ENCODE measurements around the gene TIAM1. TPM values are rescaled to one million over a fixed set of nuclear protein-coding genes. Genes with fewer than 3 reads are reported as not detected.

TIAM1 gene
- total RNA-seq, 1 donor from 2014 or later, result 17.8 TPM

GRCh38 chr21:31279214-31279613, 64.8 kb downstream of the TIAM1 start:
- Mint-ChIP-seq H3K36me3 (ENCODE audit: low read depth, unreplicated experiment) (peaks cover 3% of the 10 kb centered on the region), H3K27ac (ENCODE audit: unreplicated experiment) (no peak overlapping the region), H3K4me3 (ENCODE audit: unreplicated experiment) (no peak overlapping the region), H3K27me3 (ENCODE audit: low read depth, unreplicated experiment) (no peaks in the 10 kb centered on the region), H3K9me3 (ENCODE audit: unreplicated experiment) (no peaks in the 10 kb centered on the region), H3K4me1 (ENCODE audit: low read depth, unreplicated experiment) (peaks cover 30% of the 10 kb centered on the region)
- Histone ChIP-seq H3K9me3 (ENCODE audit: insufficient read depth, low read depth, low read length) (no peaks in the 10 kb centered on the region), H3K27me3 (ENCODE audit: insufficient read depth, low read length) (no peaks in the 10 kb centered on the region), H3K79me2 (ENCODE audit: insufficient read depth, low read length) (no peaks in the 10 kb centered on the region), H3K27ac (ENCODE audit: low read depth, low read length) (no peak overlapping the region), H3K4me2 (ENCODE audit: low read length) (no peak overlapping the region), H3K36me3 (ENCODE audit: insufficient read depth, low read length) (no peaks in the 10 kb centered on the region), H3K4me1 (ENCODE audit: insufficient read depth, low read length) (peaks cover 24% of the 10 kb centered on the region), H3K9ac (ENCODE audit: low read length) (no peak overlapping the region), H3K4me3 (ENCODE audit: insufficient read depth, low read depth, low read length) (no peak overlapping the region), H4K20me1 (ENCODE audit: insufficient read depth, low read length) (no peaks in the 10 kb centered on the region), H2AFZ (ENCODE audit: low read depth, low read length) (no peak overlapping the region)
- no peak for DNase-seq (ENCODE audit: low read depth)
- TF ChIP-seq EZH2 (IDR thresholded peaks at IDR 0.05; ENCODE audit: insufficient read depth, low read length), result no peak
- TF ChIP-seq, protein P1, sequence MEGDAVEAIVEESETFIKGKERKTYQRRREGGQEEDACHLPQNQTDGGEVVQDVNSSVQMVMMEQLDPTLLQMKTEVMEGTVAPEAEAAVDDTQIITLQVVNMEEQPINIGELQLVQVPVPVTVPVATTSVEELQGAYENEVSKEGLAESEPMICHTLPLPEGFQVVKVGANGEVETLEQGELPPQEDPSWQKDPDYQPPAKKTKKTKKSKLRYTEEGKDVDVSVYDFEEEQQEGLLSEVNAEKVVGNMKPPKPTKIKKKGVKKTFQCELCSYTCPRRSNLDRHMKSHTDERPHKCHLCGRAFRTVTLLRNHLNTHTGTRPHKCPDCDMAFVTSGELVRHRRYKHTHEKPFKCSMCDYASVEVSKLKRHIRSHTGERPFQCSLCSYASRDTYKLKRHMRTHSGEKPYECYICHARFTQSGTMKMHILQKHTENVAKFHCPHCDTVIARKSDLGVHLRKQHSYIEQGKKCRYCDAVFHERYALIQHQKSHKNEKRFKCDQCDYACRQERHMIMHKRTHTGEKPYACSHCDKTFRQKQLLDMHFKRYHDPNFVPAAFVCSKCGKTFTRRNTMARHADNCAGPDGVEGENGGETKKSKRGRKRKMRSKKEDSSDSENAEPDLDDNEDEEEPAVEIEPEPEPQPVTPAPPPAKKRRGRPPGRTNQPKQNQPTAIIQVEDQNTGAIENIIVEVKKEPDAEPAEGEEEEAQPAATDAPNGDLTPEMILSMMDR (IDR thresholded peaks at IDR 0.05; ENCODE audit: insufficient read depth, low read depth, low read length), result no peak
- FAIRE-seq, result no peak

DNA sequence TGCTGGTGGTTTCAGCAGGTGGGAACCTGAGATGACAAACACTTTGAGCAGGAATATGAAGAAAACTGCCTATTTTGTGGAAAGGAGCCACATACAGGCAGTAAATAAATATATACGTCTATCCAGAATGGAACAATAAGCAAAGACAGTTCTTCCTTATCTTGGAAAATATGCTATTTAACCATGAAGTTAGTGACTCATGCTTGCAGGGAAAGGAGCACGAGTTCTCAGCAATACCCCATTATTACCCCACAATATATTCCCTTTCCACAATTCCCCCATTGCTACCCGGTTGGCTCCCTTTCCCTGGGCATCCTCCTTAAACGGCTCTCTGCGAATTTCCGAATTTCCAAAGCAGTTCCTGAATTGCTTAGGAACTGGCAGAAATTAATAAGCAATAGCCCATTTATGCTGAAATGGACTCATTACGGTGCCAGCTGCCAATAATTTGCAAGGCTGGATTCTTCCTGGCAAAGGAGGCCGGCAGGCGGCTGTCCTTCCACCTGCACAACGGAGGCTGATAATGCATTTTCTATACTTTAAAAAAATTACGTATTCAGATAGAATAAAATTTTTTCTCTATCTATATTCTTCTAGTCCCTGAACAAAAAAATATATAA, 65.4 kb downstream of the TIAM1 start:
- Histone ChIP-seq H3K27me3 (ENCODE audit: insufficient read depth, low read length) (no peaks in the 10 kb centered on the region), H3K4me3 (ENCODE audit: insufficient read depth, low read depth, low read length) (no peak overlapping the region), H3K4me2 (ENCODE audit: low read length) (peak overlapping the region; percentile 28), H2AFZ (ENCODE audit: low read depth, low read length) (no peak overlapping the region), H3K9ac (ENCODE audit: low read length) (no peak overlapping the region), H3K36me3 (ENCODE audit: insufficient read depth, low read length) (no peaks in the 10 kb centered on the region), H3K79me2 (ENCODE audit: insufficient read depth, low read length) (no peaks in the 10 kb centered on the region), H3K27ac (ENCODE audit: low read depth, low read length) (no peak overlapping the region), H4K20me1 (ENCODE audit: insufficient read depth, low read length) (no peaks in the 10 kb centered on the region), H3K9me3 (ENCODE audit: insufficient read depth, low read depth, low read length) (no peaks in the 10 kb centered on the region), H3K4me1 (ENCODE audit: insufficient read depth, low read length) (peaks cover 18% of the 10 kb centered on the region)
- Mint-ChIP-seq H3K27me3 (ENCODE audit: low read depth, unreplicated experiment) (no peaks in the 10 kb centered on the region), H3K36me3 (ENCODE audit: low read depth, unreplicated experiment) (peaks cover 3% of the 10 kb centered on the region), H3K27ac (ENCODE audit: unreplicated experiment) (peak overlapping the region; percentile 1), H3K9me3 (ENCODE audit: unreplicated experiment) (no peaks in the 10 kb centered on the region), H3K4me3 (ENCODE audit: unreplicated experiment) (no peak overlapping the region), H3K4me1 (ENCODE audit: low read depth, unreplicated experiment) (peaks cover 24% of the 10 kb centered on the region)
- DNase-seq (ENCODE audit: low read depth) (peak; percentile 52), FAIRE-seq (no peak)
- TF ChIP-seq, protein P1 (IDR thresholded peaks at IDR 0.05; ENCODE audit: insufficient read depth, low read depth, low read length), result no peak
- no peak for TF ChIP-seq EZH2 (IDR thresholded peaks at IDR 0.05; ENCODE audit: insufficient read depth, low read length)

DNA sequence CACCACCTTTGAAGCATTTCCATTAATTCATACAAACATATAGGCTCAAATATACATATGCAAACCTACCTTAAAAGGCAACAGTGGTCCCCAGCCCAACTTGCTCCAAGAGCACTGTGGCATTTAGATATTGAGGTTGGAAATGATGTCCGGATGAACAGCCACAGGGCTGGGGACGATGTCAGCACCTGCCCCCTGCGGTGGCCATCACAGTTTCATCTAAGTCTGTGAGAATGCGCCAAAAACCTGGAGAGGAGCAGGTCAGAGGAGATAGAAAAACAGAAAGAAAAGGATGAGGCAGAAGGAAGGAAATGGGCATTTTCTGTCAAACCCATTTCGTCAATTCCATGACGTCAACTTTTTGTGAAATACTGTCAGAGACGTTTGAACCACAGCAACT, 67.4 kb downstream of the TIAM1 start:
- no peak for FAIRE-seq
- no peaks in the 10 kb centered on the region for H3K9me3 Mint-ChIP-seq (ENCODE audit: unreplicated experiment)

More for the DNA sequence above, 67.4 kb downstream of the TIAM1 start:
- no peak for DNase-seq (ENCODE audit: low read depth)
- Histone ChIP-seq H3K4me1 (ENCODE audit: insufficient read depth, low read length) (peaks cover 7% of the 10 kb centered on the region), H3K9ac (ENCODE audit: low read length) (no peak overlapping the region), H3K79me2 (ENCODE audit: insufficient read depth, low read length) (no peaks in the 10 kb centered on the region), H3K27me3 (ENCODE audit: insufficient read depth, low read length) (no peaks in the 10 kb centered on the region), H2AFZ (ENCODE audit: low read depth, low read length) (no peak overlapping the region), H3K4me3 (ENCODE audit: insufficient read depth, low read depth, low read length) (no peak overlapping the region), H3K27ac (ENCODE audit: low read depth, low read length) (no peak overlapping the region), H3K36me3 (ENCODE audit: insufficient read depth, low read length) (no peaks in the 10 kb centered on the region), H3K4me2 (ENCODE audit: low read length) (no peak overlapping the region), H3K9me3 (ENCODE audit: insufficient read depth, low read depth, low read length) (no peaks in the 10 kb centered on the region), H4K20me1 (ENCODE audit: insufficient read depth, low read length) (no peaks in the 10 kb centered on the region)
- TF ChIP-seq, protein P1 (IDR thresholded peaks at IDR 0.05; ENCODE audit: insufficient read depth, low read depth, low read length), result no peak
- TF ChIP-seq EZH2 (IDR thresholded peaks at IDR 0.05; ENCODE audit: insufficient read depth, low read length), result no peak
- Mint-ChIP-seq H3K4me1 (ENCODE audit: low read depth, unreplicated experiment) (peaks cover 10% of the 10 kb centered on the region), H3K27me3 (ENCODE audit: low read depth, unreplicated experiment) (no peaks in the 10 kb centered on the region), H3K27ac (ENCODE audit: unreplicated experiment) (no peak overlapping the region), H3K4me3 (ENCODE audit: unreplicated experiment) (no peak overlapping the region), H3K36me3 (ENCODE audit: low read depth, unreplicated experiment) (peaks cover 3% of the 10 kb centered on the region)
